HG03045 (cell line): ENCODE results near the gene GSK3B.
"Not testable (repeated sequence)": the region's sequence is repeated elsewhere in the genome, so short reads cannot be mapped to it uniquely, and the experiment has no call there.

Source experiments
- ATAC-seq: cut with Tn5 transposase; IDR thresholded peaks from one replicate; pipeline ENCODE4 v1.9.1; 2021; ENCODE audit warnings: mild to moderate bottlenecking, moderate library complexity; ENCODE audit not compliant: unreplicated experiment

The GSK3B gene

GRCh38 chr3:119891944-119892721, 202.1 kb downstream of the GSK3B start:
- no peak for ATAC-seq

DNA sequence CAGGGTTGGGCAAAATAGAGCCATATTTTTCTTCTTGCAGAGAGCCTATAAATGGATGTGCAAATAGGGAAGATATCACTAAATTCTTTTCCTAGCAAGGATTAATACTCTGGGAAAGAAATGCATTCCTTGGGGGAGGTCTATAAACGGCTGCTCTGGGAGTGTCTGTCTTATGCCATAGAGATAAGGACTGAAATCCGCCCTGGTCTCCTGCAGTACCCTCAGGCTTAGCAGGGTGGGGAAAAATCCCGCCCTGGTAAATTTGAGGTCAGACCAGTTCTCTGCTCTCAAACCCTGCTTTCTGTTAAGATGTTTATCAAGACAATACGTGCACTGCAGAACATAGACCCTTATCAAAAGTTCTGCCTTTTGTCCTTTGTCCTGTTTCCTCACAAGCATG, 205.6 kb downstream of the GSK3B start:
- not testable (repeated sequence) for ATAC-seq

- ATAC-seq = no peak
Observed at GRCh38 chr3:119885746-119886530, 208.3 kb downstream of the GSK3B start.

DNA sequence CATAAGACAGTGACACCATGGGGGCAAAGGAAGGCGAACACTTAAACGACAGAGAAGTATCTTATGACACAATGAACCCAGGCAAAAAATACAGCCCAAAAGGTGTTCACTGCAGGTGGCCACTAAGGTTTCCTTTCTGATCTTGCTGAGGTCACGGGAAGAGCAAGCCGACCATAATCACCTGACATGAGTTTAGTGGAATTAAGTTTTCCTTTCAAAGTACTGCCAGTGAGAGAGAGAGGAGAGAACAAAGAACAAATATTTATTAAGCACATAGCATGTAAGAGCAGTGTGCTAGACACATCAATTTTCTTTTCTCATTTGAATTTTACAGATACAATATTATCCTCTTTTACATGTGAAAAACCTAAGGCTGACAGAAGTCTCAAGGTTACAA, 210.1 kb downstream of the GSK3B start:
- ATAC-seq = no peak

DNA sequence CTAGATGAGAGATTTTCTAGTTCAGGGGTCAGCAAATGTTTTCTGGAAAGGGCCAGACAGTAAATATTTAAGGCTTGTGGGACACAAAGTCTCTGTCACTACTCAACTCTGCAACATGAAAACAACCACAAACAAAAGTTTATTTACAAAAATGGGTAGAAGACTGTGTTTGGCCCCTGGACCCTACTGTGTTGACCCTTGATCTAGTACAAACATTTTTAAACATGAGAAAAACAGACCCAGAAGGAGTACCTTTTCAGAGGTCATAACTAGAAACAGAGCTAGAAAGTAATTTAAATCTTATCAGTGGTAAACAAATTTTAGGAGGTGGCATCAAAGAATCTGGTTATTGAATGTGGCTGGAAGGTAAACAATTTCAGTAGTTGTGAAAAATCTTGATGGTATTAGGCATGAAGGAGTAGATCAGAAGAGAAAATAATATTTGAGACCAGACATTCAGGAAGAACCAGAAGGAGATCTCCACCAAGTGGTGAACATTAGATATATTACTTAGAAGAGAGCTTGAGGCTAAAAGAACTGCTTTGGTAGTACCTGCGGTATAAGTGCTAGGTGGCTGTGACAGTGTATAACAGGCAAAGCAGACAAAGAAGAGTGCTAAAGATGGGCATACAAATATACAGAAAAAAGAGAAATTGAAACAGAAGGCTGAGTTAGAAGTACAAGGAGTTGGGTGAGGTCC, 210.6 kb downstream of the GSK3B start:
- ATAC-seq = no peak

DNA sequence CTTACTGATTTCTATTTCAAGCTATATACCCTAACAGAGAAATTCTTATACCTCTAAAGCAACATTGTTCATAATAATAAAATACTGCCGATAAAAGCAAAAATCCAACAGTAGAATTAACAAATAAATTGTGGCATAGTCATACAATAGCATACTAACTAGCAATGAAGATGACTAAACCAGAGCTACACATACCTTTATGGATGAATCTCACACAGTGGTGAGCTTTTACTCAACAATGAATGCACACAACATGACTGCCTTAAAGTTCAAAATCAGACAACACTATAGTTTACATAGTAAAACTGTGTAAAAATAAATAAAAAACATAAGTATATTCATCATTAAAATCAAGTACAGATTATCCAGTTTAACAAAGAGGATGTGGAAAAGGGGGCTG, 213.3 kb downstream of the GSK3B start:
- ATAC-seq = no peak

- ATAC-seq = no peak
Observed at GRCh38 chr3:119873646-119874045, 220.6 kb downstream of the GSK3B start.

GRCh38 chr3:119872773-119873172, 221.5 kb downstream of the GSK3B start:
- no peak for ATAC-seq

- ATAC-seq = no peak
Observed at GRCh38 chr3:119871571-119871970, 222.7 kb downstream of the GSK3B start.

- ATAC-seq = no peak
Observed at GRCh38 chr3:119870512-119870911, 223.7 kb downstream of the GSK3B start.

DNA sequence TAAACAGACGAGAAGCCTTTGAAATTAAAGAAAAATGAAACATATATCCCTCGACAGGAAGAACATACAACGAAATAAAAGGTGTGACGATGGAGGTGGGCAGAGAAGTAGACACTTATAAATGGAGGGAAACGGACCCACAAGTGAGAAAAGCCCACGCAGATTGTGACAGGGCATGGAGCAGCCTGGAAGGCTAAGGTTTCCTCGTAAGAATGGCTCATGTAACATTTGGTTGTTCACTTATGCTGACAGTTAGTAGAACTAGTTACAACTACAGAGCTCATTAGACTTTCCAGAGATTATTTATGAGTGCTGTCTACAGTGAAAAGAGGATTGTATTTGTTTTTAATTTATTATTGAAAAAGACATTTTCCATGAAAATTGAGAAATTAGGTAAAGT, 229.8 kb downstream of the GSK3B start:
- ATAC-seq = no peak

DNA sequence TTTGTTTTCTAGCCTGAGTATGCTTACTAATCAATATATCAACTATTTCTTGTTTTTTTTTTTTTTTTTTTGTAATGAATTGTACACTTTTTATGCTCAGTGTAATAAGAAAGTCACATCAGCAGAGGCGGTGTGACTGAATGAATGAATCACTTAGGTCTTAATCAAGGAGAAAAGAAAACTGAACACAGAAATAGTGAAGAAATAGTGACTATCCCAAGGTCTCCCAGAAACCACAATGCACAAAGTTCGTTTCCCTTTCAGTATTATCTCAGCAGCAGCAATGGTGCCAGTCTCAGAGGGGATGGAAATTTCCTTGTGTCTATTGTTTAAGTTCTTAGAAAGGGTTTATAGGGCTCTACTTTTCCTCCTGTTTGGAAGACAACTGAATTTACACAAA, 231.6 kb downstream of the GSK3B start:
- ATAC-seq = no peak

DNA sequence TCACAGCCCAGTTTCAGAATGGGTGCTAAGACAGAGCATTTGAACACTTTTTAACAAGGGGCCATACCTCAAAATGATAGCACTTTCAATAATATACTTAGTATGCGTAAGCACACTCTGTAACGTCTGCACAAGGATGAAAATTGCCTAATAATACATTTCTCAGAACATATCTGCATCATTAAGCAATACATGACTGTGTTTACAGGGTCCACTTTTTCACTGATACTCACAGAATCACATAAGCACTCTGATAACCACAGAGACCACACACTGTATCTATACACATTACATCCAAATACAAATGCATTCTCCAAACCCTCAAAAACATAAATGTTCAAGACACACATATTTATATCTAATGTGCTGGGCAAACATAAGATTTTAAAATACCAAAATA, 232.6 kb downstream of the GSK3B start:
- ATAC-seq = no peak

DNA sequence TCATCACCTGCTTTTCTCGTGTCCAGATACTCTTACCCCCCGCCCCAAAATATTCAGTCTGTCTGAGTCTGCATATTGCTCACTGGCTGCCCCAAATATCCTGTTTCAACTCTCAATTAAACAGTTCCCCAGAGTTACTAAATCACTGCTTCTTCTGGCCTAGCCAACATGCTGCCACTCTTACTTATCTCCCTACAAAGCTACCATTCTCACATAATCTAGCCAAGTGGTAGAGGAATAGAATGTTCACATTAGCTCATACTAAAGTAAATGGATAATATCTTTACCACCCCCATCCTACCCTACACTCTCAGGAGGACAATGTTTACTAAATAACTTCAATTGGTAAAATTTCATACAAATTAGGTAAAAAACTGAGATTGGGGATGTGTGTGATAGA, 234.5 kb downstream of the GSK3B start:
- ATAC-seq = no peak

GRCh38 chr3:119858957-119859356, 235.3 kb downstream of the GSK3B start:
- ATAC-seq = no peak

DNA sequence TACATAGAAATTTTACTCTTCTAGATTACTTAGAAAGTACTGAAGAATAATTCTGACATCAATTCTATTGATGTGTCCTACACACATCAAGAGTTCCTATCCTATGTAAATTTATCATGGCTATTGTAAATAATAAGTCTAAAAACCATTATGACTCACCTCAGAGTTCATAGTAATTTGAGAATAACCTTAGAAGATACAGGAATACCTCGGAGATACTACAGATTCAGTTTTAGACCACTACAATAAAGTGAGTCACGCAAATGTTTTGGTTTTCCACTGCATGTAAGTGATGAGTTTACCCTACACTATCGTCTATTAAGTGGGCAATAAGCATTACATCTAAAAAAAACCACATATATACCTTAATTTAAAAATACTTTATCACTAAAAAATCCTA, 237.6 kb downstream of the GSK3B start:
- no peak for ATAC-seq

DNA sequence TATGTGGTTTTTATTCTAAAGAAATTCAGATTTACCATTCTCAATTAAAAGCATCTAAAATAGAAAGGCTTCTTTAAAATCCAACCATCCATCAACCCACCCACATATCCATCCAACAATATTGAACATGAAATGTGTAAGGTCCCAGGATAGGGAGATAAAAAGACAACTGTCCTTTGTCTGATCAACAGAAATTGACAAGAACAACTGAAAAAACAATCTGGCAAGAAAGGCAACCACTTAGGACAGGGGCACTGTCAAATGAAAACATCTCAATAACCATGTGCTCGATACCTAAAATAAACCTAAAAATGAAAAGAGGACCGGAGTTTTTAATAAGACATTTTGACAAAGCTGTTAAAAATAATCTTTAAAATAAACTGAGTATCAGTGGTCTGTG, 245.1 kb downstream of the GSK3B start:
- no peak for ATAC-seq

DNA sequence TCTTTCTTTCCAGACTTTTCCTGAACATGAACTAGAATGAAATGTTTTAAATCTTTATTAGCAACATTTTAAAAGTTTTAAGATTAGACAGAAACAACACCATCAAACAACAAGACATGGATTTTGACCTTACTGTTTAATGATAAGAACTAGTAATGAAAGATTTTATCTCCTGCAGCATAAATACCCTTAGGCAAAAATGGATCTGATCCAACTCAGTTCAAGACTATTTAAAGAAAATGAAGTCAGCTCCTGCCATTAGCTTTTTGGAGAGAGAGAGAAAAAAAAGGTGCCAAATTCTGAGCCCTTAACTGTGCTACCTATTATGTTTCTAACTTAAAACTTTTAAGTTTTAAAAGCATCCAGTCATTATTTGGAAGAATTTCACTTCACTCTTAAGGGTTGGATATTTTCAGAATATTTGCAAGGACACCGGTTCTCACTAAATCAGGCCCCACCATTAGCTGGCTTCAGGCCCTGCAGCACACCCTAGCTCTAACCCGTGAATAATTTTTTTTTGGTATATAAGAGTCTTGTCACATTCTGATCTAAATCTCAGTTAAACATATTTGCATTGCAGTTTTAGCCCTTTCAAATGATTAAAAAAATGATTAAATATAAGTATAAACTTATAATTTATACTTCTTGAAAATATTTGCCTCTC, 252.3 kb downstream of the GSK3B start:
- no peak for ATAC-seq

DNA sequence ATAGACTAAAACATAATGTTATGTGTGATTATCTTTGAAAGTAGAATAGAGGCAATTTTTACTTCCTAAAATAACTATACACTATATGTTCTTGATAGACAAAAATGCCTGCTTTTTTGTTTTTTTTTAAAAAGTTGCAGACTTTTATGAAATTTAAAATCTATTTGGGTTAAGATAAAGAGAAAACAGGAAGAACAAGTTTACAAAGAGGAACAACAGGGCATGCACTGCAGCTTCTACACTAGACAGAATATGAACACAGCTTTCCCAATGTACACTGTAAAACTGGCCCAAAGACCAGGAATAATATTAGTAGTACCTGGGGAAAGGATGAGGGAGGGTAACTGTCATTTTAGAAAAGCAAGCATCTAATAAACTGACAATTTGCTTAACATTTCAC, 258.7 kb downstream of the GSK3B start:
- no peak for ATAC-seq

DNA sequence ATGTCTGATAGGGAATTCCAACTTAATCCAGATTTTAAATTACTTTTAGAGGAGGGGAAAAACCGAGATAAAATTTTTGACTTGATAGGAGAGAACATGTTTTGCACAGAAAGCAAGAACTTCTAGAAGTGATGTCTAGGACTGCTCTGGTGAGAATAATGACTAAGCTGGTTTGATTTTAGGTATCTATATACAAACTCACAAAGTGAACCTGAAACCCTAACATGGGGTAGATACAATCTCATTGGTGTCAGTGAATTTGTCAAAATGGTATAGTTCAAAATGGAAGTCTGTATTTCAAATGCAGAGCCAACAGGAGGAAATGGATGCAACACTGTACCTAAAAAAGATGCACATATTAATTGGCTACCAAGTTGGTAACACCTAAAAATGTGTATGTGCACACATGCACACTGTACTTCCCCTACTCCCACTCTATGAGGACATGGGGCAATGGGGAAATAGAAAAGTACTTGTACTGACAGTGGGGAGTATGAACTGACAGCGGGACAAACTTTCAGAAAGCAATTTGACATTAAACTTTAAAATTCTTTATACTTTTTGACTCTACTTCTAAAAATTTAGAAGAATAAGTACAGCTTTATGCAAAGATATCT, 259.4 kb downstream of the GSK3B start:
- ATAC-seq = no peak

DNA sequence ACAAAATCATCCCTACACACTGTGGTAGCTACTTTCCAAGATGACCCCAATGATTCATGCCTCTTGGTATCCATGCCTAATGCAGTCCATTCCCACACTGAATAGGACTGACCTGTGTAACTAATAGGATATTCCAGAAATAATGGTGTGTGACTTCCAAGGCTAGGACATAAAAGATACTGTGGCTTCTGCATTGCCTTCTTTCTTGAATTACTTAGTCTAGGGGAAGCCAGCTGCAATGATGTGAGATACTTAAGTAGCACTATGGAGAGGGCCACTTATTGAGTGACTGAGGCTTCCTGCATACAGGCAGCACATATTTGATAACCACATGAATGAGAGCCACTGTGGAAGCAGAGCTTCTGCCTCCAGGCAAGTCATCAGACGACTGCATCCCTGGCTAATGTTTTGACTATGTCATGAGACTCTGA, 262.3 kb downstream of the GSK3B start:
- no peak for ATAC-seq
